Hematopoietic multipotent progenitor cell (in vitro differentiated cells): ENCODE results near the gene C1QL2. TPM values are rescaled to one million over a fixed set of nuclear protein-coding genes. Genes with fewer than 3 reads are reported as not detected.

ENCODE experiments used
- DNase-seq, 3 donors: peaks; one replicate each; pipeline ENCODE4 v3.0.0-alpha.2; 2011 to 2015; ENCODE audit warnings: low read depth in 2 of 3, low spot score in 2 of 3
- small RNA-seq: library from RNA; depleted of rRNA; stranded (forward); fragments of <200 nt; gene quantifications from one replicate; pipeline ENCODE3, GENCODE V24; 2012
- total RNA-seq: library from RNA; depleted of rRNA; stranded (reverse); fragments of >200 nt; gene quantifications from one replicate; pipeline ENCODE4 v1.2.3, GENCODE V29; 2012

C1QL2 gene
- total RNA-seq, 1 donor: not detected

DNA sequence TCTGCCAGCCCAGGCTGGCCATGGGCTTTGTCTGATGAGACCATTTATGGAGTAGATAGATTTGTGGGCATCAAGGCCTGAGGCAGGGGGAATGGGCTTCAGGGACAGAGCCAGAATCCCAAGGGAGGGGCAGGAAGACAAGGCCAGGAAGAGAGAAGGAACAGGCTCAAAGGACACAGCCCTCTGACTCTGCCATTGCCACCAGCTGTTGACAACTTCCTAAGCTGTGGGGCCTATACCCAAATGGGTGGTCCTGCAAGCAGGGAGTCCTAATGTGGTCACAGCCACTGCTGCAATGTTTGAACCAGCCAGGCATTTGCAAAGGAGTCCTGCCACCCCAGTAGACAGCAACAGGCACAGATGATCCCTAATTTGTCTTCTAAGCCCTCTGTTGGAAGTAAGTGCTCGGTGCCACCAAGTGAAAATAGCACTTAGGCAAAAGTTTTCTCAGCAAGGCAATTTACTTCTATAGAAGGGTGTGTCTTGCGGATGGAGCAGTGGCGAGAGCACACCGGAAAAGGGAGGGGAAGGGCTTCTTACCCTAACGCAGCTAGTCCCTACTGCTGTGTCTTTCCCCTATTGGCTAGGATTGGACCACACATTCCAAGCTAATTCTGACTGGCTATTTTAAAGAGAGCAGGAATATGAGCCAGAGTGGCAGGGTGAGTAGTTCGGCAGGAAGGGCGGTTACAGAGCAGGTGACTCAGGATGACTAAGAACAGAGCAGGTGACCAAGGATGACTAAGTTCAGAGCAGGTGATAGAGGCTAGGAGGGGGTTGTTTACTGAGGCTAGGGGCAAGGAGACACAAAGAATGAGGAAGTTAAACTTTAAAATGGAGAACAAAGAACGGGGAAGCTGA is 47.2 kb downstream of the C1QL2 start:
- DNase-seq: no peak

DNA sequence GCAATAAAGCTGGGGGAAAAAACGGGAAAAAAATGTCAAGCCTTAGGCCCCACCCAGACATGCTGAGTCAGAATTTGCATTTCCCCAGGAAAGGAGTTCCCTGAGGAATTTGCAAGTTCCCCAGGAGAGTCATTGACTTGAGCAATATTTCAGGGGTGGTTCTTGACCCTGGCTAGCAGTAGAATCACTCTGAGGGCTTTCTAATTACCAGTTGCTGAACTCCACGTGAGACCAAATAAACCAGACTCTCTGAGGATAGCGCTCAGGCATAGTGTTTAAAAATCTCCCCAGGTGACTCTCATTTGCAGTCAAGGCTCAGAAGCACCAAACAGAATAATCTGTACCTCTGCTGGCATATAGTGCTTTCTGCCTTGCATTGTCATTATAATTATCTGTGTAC is 48.7 kb downstream of the C1QL2 start:
- DNase-seq: no peak

DNA sequence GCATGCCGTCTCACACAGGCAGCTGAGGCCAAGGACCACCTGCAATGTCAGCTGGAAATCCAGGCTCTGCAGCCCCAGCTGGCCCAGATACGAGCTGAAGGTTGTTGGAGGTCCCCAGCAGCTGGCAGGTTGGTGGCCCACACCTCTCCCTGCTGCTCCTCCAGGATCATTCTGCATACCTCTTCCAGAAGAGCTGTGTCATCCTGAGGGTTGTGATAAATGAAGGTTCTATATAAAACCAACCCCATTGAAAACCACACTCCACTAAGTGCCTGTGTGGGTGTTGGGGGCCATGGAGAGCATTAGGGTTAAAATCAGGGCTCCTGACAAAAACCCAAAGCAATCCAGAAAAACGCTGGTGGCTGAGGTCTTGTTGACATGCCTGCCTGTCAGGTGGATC is 50.4 kb downstream of the C1QL2 start:
- DNase-seq: no peak

DNA sequence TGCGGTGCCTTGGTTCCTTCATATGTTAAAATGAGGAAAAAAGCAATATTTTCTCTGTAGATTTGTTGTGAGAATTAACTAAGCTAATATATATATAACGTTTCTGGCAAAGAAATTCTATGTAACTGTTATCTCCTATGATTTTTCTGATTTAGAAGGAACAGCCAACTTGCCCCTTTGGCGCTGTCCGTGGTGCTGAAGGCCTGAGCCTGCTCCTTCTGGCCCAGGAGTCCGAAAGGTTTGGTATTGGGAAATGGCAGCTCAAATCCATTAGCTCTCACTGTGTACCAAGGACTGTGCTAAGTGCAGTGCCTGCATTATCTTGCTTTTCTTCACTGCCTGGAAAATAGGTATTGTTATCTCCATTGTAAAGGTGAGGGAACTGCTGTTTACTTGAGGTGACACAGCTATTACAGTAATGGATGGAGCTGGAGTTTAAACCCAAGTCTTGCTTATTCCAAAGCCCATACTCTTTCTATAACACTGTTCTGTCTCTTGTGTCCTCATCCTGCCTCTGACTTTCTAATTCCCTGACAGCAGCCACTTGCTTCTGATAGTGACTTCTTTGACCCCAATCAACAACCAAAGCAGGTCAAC is 52.2 kb downstream of the C1QL2 start:
- peak in 2 of 3 donors; percentile 40 to 61 for DNase-seq

Small RNAs within 50 kb of the gene (small RNA-seq; reads per million reads assigned to genes)
- not detected for gene RN7SL468P

Other genes starting within 250 kb of the C1QL2 start
- gene MARCO, start 216.6 kb downstream of the C1QL2 start, total RNA-seq: under 0.01 TPM
- 13.5 TPM for gene STEAP3, start 65.1 kb upstream of the C1QL2 start, total RNA-seq
- gene C2orf76, start 208.1 kb upstream of the C1QL2 start, total RNA-seq: 4.0 TPM
- 23.2 TPM for gene DBI, start 208.2 kb upstream of the C1QL2 start, total RNA-seq